HCEC 1CT (cell line): Measurements from ENCODE around the gene LIPT2.
A peak's percentile ranks its signal among the peaks of the same experiment; 100 is the strongest.
"Not testable (repeated sequence)": the region's sequence is repeated elsewhere in the genome, so short reads cannot be mapped to it uniquely, and the experiment has no call there.

Source experiments
- DNase-seq: peaks from one replicate; pipeline ENCODE4 v3.0.0-alpha.2; 2017

Gene LIPT2

DNA sequence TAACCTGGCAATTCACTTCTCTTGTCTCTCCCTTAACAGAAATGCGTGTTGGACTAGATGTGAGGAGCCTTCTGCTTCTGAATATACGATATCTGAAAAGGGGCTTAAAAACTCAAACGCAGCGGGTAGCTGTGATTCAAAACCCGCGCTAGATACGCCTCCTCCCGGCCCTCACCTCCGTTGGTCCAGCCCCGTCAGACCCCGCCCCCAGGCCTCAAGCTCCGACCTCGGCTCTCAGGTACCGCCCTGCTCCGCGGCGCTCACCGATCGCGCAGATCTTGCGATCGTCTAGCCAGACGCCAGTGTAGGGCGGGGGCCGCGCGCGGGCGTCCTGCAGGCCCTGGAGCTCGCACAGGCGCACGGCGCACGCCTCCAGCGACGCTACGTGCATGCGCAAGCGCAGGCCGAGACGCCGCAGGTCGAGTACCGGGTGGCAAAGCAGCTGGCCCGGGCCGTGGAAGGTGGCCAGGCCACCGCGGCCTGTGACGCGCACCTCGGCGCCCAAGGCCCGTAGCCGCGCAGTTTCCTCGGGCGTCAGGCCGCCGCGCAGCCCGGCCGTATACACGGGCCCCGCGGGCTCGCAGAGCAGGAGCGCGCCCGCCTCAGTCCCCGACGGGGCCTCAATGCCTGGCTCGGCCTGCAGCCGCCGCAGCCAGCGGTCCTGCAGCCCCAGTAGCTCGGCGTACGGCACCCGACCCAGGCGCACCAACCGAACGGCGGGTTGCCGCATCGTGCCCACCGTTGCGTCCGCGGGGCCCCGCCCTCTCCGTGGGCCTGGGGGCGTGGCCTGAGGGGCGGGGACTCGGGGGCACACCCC, at the start of gene LIPT2:
Gene LIPT2, minus strand, starts transcription at position 751 of the 817 bp plus-strand sequence. Its CDS starts 21 bp downstream, at position 730.
- peak; percentile 96 for DNase-seq

DNA sequence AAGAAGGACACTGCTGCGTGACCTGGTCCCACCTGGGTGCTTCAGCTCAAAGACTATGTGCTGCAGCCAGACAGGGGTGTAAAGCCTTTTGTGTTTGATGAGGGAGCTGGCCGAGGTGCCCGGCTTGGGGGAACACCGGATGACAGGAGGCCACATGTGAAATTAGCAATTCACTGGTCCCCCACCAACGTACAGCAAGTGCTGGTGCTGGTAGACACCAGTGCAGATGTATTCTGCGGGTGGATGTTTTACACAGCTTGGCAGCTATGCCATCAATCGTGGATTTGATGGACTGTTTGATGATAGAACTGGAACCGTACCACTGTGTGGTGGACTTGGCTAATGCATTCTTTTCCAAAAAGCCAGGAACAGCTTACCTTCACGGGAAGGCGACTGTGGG, 47.9 kb upstream of the LIPT2 start:
- DNase-seq, result no peak

DNA sequence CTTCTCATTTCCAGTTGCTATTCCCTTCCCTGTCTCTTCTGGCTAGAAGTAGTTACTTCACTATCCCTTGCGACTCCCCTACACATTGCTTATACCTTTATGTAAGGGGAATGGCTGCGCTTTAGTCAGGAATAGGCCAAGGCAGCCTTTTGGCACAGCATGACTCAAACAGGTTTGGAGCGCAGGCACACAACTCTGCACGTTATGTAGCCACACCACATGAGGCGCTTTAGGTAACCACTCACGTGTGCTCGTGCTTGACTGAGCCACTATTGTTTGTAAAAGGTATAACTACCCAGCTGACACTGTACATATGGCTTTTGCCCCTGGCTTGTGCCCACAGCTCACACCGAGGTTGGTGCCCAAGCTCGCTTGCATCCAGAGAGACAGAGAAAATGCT, 46.7 kb upstream of the LIPT2 start:
- DNase-seq, result no peak

DNA sequence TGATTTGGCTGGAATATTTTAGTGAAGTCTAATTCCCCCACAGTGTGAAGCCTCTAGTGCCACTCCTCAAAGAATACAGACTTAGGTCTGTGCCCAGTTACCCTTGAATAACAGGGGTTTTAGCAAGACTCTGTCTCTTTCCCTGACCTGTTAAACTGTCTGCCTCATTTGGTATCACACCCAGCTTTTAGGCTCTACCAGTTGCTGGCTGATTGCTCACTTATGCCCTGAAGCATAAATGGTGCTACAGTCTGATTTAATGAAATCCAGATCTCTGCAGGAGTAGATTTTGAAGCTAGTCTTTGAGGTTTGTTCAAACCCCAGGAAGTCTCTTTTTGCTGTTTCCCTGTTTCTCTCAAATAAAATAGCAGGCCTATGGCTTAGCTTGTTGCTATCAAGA, 45.2 kb upstream of the LIPT2 start:
- no peak for DNase-seq

DNA sequence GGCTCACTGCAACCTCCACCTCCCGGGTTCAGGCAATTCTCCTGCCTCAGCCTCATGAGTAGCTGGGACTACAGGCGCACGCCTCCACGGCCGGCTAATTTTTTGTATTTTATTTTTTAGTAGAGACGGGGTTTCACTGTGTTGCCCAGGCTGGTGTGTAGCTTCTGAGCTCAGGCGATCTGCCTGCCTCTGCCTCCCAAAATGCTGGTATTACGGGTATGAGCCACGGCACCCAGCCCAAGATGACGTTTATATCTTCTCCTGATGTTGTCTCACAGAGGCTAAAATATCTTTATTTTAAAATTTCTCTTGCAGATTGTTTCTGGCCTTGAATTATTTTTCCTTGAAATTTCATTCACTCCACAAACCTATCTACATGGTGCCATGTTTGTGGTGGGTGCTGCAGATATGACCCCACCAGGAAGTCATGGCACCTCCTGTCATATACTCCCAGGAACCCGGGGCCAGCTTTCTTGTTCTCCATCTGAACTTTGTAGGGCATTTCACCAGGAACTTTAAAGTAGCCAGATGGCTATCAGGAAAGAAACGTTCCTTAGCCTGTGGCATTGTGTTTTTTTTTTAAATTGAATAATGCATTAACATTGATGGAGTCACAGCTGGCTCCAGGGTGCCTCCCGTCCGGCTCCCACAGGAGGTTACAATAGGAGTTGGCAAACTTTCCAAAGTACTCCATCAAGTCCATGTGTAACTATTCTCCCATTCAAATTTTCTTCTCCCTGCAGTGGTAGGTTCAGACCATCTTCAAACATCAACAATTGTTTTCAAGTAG, 42.0 kb upstream of the LIPT2 start:
- no peak for DNase-seq

DNA sequence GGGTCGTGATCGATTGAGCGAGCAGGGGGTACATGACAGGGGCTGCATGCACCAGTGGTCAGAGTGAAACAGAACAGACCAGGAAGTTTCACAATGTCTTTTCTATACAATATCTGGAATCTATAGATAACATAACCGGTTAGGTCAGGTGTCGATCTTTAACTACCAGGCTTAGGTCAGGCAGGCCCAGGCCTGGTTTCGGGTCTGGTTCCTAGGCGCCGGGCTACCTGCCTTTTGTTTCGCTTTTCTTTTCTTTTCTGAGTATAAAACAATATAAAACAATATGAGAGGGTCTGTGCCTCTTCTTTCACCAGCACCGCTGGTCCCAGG, 41.4 kb upstream of the LIPT2 start:
- DNase-seq, result not testable (repeated sequence)

DNA sequence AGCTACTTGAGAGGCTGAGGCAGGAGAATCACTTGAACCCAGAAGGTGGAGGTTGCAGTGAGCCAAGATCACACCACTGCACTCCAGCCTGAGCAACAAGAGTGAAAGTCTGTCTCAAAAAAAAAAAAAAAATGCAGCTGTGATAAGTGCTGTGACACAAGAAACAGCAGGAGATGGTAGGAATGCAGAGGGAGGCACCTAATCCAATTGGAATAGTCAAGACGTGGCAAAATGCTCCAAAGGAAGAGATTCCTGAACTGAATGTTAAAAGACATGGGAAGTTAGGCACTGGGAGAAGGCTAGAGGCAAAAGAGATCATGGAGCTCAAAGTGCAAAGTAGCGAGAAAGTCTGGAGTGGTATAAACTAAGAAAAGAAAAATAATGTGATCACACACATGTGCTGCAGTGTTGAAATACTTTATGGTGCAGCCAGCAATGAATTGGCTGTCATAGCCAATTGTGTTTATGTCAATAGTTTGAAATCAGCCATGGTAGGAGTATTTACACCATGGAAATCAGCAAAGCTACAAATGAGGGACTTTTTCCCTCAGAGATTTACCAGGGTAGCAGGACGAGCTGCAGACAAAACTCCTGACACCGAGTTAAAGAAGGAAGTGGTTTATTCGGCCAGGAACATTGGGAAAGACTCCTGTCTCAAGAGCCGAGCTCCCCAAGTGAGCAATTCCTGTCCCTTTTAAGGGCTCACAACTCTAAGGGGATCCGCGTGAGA, 40.9 kb upstream of the LIPT2 start:
- DNase-seq, result no peak

DNA sequence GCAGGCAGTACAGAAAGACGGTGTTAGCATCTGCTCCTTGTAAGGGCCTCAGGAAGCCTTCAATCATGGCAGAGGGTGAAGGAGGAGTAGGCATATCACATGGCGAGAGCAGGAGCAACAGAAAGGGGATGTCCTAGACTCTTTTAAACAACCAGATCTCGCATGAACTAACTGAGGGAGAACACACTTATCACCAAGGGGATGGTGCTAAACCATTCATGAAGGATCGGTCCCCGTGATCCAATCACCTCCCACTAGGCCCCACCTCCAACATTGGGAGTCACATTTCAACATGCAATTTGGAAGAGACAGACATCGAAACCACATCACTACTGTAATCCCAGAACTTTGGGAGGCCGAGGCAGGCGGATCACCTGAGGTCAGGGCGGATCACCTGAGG, 39.9 kb upstream of the LIPT2 start:
- no peak for DNase-seq

DNA sequence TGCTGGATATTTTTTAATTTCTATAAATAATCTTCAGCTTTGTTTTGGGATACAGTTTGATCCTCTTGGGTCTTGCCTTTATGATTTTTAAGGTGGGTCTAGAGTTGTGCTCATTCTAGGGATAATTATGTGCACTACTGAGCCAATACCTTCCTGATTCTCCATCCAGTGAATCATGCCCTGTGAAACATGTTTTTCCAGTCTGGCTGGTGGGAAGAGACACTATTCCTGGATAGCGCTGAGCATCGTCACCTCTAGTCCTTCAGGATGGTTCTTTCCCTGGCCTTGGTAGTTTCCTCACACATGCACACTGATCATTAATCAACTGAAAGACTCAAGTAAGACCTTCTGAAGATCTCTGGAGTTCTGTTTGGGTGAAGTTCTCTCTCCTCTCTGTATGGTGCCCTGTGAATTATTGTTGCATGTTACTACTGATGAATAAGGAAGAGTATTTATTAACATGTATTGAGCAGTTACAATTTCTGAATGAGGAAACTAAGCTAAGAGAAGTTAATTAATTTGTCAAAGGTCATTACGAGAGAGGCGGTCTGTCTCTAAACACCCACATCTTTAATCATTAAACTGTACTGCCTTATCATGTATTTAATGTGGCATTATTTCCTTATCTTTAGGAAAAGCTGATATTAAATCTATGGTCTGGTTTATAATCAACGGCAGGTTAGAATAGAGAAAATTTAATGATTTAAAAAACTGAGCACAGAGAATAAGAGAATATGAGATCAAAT, 39.1 kb upstream of the LIPT2 start:
- no peak for DNase-seq

DNA sequence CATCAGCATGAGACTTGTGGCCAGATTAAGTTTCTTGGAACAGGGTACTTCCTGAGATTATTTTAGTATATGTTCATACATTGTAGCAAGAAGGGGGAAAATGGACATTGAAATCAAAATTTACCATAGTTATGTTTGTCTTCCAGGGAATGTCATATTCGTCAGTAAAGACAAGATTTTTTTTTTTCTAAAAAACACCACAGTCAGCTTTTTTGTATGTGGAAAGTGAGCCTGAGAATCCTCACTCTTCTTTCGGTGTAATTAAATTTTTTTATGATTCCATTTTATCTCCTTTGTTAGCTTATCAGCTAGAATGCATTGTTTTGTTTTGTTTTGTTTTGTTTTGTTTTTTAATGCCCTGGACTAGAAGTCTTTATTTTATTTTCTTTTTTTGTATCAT, 31.5 kb upstream of the LIPT2 start:
- no peak for DNase-seq

DNA sequence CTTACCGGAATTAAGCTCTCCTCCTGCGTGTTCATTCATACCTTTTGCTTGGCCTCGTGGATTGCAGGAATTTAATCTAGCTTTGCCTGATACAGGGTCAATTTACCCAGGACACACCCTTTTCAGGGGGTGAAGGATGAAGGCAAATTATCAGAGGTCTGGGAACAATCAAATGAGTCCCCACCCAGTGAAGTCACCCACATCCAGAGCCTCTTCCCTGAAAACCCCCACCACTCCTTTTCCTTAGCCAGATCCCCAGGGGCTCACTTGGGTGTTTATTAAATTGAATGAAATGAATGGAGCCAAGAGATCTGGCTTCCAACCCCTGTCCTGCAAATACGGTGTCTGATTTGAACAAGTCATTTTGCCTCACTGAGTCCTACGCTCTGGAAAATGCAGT, 31.0 kb upstream of the LIPT2 start:
- no peak for DNase-seq

DNA sequence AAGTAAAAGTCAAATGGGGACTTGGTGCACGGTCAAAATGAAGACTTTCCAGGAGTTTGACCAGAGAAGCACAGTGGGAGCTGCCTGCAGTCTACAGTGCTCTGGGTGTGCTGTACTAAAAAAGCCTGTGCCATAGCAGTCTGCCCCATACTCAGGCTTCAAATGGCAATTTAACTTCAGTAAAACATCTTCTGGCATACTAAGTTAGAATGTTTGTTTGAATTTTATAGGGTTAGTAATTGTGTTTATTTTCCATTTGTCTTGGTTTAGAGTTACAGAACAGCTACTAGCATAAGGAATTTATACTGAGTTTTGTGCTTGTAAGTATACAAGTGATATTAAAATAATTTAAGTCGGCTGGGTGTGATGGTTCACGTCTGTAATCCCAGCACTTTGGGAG, 29.3 kb upstream of the LIPT2 start:
- no peak for DNase-seq

DNA sequence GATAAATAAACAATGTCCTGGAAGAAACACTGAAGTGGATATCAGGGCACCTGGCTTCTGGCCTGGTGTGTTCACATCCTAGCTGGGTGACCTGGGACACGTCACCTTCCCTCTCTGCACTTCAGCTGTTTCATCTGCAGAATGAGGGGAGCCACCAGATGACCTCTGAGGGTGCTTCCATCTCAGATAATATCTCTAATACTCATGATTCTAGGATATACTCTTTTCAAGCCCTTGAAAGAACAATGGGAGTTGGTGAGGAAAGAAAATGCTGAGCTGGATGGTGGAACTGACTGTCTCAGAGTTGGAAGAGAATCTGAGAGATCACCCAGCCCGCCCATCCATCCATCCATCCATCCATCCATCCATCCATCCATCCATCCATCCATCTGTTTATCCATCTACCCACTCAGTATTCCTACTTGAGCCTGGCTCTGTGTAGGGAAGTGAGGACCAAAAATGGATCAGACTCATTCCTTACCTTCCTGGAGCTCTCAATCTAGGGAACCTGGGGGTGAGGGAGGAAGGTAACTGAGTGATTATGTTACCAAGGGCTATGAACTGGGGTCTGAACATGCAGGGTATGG, 28.2 kb upstream of the LIPT2 start:
- DNase-seq, result no peak

DNA sequence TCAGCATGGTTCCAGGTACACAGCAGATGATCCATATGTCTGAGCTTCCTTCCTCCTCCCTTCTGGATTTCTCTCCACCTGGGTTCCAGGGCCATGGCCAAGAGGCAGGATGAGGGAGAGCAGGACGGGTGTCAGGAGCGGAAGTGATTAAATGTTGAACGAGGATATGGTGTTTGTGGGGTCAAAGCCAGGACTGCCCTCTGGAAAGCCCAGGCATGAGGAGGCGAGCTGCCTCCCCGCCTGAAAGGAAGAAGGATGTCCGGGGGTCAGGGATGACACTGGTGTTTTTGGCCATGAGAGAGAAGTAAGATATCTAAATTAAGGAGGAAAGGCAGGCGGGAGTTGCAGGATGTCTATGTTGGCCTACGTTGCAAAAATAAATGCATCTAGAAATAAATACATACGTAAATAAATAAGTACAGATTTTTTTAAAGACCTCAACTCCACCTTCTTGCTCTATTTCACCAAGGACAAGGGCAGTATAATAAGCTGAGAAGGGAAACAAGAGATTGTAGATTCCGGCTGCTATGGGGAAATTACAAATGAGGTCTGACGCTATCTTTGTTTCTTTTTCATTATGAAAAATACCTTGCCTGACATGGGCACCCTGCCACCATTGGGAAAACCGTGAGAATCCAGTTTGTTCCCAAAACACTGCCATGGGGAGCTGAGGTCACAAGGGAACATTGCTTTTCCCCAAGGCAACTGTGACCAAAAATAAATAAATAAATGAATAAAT, 27.6 kb upstream of the LIPT2 start:
- DNase-seq, result no peak

DNA sequence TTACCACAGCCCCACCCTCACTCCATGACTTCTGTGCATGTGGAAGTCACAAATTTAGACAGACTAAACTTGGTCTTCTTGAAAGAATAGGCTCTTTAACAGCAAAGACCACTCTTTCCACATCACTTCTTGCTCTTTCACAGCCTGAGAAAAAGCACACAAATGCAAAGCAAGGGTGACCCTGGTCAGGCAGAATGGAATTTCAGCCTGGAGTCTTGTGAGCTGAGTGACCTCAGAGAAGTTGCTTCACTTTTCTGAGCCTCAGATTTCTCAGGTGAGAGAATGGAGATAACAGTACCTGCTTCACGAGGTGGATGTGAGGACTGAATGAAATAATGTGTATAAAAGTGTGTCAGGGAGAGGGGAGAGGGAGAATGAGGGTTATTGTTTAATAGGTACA, 26.8 kb upstream of the LIPT2 start:
- no peak for DNase-seq

DNA sequence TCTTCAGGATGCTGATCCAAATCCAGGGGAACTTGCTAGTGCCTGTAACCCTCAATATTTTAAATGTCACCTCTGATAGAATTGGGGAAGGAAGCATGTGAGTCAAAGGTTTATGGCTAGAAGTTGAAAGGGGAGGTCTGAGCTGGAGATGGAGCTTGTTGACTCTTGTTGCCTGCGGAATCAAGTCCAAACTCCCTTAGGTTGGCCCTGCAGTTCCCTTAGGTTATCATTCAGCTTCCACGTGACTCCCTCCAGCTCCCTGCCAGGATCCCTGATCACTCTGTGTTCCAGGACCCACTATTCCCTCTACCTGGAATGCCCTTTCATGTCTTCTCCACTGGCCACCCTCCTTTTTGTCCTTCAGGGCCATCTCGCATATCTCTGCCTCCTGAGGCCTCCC, 26.2 kb upstream of the LIPT2 start:
- DNase-seq, result no peak

DNA sequence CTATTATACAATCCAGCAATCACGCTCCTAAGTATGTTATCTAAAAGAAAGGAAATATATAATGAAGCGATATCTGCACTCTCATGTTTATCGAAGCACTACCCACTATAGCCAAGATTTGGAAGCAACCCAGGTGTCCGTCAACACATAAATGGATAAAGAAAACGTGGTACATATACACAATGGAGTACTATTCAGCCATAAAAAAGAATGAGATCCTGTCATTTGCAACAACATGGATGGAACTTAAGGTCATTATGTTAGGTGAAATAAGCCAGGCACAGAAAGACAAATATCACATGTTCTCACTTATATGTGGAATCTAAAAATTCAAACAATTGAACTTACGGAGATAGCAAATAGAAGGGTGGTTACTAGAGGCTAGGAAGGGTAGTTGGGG, 24.1 kb upstream of the LIPT2 start:
- DNase-seq, result not testable (repeated sequence)

DNA sequence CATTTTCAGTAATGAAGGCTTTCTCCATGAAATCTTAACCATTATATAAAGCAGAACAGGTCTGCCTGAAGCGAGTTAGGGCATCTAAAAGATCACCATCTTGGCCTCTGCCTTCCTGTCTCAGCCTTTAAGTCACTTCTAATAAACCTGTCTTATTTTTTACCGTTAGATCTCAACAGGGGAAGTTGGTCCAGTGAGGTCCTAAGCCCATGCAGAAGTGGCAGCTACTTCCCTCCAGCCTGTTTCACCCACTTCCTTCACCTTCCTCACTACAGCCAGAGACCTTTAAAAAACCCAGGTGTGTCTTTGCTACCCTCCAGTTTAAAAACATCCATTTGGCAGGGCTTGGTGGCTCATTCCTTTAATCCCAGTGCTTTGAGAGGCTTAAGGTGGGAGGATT, 14.1 kb upstream of the LIPT2 start:
- DNase-seq, result no peak

DNA sequence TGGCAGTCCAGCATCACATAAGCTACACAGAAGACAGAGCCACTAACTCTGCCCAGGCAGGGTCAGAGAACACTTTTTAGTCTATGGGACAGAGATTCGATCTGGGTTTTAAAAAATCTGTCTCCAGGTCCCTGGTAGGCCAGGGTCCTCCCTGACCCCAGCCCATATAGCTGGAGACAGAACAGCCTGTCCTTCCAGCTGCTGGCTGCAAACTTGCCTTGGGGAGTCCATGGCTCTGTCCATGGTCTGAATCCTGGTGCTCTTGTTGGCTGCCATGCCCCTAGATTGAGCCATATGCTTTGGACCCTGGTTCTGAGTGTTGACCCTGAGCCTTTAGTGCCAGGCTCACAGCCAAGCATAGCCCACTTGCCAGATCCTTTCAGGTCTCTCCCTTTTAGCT, 13.3 kb upstream of the LIPT2 start:
- no peak for DNase-seq

DNA sequence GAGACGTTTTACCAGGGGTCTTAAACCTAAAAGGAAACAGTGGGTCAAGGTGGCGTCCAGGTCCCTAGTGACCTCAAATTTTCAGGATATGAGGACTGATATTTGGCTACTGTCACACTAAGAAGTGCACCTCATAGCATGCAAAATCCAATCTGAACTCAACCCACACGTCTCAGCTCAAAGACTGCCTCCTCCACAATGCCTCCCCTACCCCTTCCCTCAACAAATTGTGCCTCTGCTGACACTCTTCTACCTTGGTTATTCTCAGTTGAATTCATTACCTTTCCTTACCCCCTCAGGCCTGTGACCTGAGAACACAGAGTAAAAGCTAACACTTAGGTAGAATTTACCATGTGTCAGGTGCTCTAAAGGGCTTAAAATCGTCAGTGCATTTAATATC, 12.4 kb upstream of the LIPT2 start:
- DNase-seq, result no peak

DNA sequence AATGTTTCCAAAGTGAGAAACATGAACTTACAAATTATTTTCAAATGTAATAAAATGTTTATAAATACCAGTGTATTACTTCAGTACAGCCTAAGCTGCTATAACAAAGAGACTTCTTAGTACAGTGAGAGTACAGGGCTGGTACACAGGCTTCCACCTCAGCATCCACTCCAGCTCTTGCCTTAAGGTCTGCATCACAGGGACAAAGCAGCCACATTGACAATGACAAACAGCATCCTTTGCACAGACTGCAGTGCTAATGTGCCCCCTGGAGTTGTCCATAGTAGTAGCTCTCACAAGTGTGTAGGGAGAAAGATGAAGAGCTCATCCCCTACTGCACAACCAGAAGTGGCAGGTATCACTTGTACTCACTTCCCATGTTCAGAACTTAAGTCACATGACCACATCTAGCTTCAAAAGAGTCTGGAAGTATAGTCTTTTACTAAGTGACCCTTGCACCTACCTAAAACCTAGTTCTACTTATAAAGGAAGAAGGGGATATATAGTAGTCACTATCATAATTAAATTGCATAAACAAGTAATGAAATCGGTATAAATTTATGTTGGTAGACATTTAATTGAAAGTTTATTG, 10.7 kb upstream of the LIPT2 start:
- DNase-seq, result no peak

DNA sequence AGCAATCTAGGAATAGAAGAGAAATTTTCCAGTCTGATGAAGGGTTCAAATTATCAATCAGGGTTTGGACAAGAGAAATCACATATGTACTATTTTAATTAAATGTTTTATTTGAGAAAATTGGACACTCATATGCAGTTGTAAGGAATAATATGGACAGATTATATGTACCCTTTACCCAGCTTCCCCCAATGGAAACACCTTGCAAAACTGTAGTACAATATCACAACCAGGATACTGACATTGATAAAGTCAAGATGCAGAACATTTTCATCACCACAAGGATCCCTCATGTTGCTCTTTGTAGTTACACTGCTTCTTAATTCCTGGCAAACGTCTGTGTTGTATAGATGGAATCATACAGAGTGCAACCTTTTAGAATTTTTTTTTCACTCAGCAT, 1.4 kb upstream of the LIPT2 start:
- no peak for DNase-seq
